SJCRH30 (cell line): ENCODE results near the gene PBX3. TPM values are rescaled to one million over a fixed set of nuclear protein-coding genes. Genes with fewer than 3 reads are reported as not detected.

Source experiments
- DNase-seq, 2 experiments: peaks; one replicate each; pipeline ENCODE4 v3.0.0-alpha.2; 2015 to 2020
- H3K27ac ChIP-seq: fragments of 250-450 bp; sonication (Bioruptor Pico); 2 replicates; pipeline ENCODE4 v1.5.1; 2020; ENCODE audit warnings: mild to moderate bottlenecking, moderate library complexity
- H3K27me3 ChIP-seq: fragments of 250-450 bp; sonication (Bioruptor Pico); 2 replicates; pipeline ENCODE4 v1.5.1; 2020; ENCODE audit warnings: mild to moderate bottlenecking, moderate library complexity
- H3K36me3 ChIP-seq: fragments of 250-450 bp; sonication (Bioruptor Pico); 2 replicates; pipeline ENCODE4 v1.5.1; 2020; ENCODE audit warnings: mild to moderate bottlenecking, moderate library complexity
- H3K4me1 ChIP-seq: fragments of 250-450 bp; sonication (Bioruptor Pico); 2 replicates; pipeline ENCODE4 v1.5.1; 2020; ENCODE audit warnings: mild to moderate bottlenecking, moderate library complexity
- H3K4me3 ChIP-seq: fragments of 250-450 bp; sonication (Bioruptor Pico); 2 replicates; pipeline ENCODE4 v1.5.1; 2020; ENCODE audit warnings: mild to moderate bottlenecking, moderate library complexity
- H3K9me3 ChIP-seq: fragments of 250-450 bp; sonication (Bioruptor Pico); replicated peaks from 2 replicates; pipeline ENCODE4 v1.5.1; 2020; ENCODE audit warnings: mild to moderate bottlenecking, moderate library complexity
- total RNA-seq: library from RNA; depleted of rRNA; stranded (reverse); fragments of >200 nt; shearing (Covaris generic); gene quantifications from 2 replicates; pipeline ENCODE4 v1.2.3, GENCODE V29; 2014

The PBX3 gene
- total RNA-seq, 1 experiment from 2014 or later, result 75.9 TPM

GRCh38 chr9:125995006-125995405 is 247.8 kb downstream of the PBX3 start:
- Histone ChIP-seq H3K27me3 (no peaks in the 10 kb centered on the region), H3K27ac (no peak overlapping the region), H3K4me3 (no peak overlapping the region), H3K9me3 (no peaks in the 10 kb centered on the region), H3K4me1 (no peaks in the 10 kb centered on the region), H3K36me3 (no peaks in the 10 kb centered on the region)
- DNase-seq, result no peak

GRCh38 chr9:125995706-125996105 is 248.5 kb downstream of the PBX3 start:
- Histone ChIP-seq H3K27ac (no peak overlapping the region), H3K4me3 (no peak overlapping the region), H3K4me1 (no peaks in the 10 kb centered on the region), H3K27me3 (no peaks in the 10 kb centered on the region), H3K36me3 (no peaks in the 10 kb centered on the region), H3K9me3 (no peaks in the 10 kb centered on the region)
- no peak for DNase-seq

GRCh38 chr9:125996791-125997190 is 249.6 kb downstream of the PBX3 start:
- no peak for DNase-seq
- Histone ChIP-seq H3K36me3 (no peaks in the 10 kb centered on the region), H3K4me1 (no peaks in the 10 kb centered on the region), H3K4me3 (no peak overlapping the region), H3K27ac (no peak overlapping the region), H3K9me3 (no peaks in the 10 kb centered on the region), H3K27me3 (no peaks in the 10 kb centered on the region)

GRCh38 chr9:125997196-125997823 is 250.1 kb downstream of the PBX3 start:
- no peak overlapping the region for H3K4me3 ChIP-seq
- no peaks in the 10 kb centered on the region for H3K36me3 ChIP-seq
- H3K27ac ChIP-seq, result no peak overlapping the region
- no peaks in the 10 kb centered on the region for H3K27me3 ChIP-seq
- H3K9me3 ChIP-seq, result no peaks in the 10 kb centered on the region
- DNase-seq, result no peak
- no peaks in the 10 kb centered on the region for H3K4me1 ChIP-seq

- DNase-seq, result peak in 1 of 2 experiments; percentile 26
Observed at GRCh38 chr9:125998837-125999503, 251.8 kb downstream of the PBX3 start.

GRCh38 chr9:125999504-125999881 is 252.3 kb downstream of the PBX3 start:
- Histone ChIP-seq H3K9me3 (no peaks in the 10 kb centered on the region), H3K36me3 (no peaks in the 10 kb centered on the region), H3K27ac (no peak overlapping the region), H3K4me1 (no peaks in the 10 kb centered on the region), H3K27me3 (no peaks in the 10 kb centered on the region), H3K4me3 (no peak overlapping the region)
- no peak for DNase-seq

More at GRCh38 chr9:125998837-125999503, 251.8 kb downstream of the PBX3 start:
- H3K27me3 ChIP-seq, result no peaks in the 10 kb centered on the region
- H3K4me3 ChIP-seq, result no peak overlapping the region
- no peaks in the 10 kb centered on the region for H3K36me3 ChIP-seq
- no peaks in the 10 kb centered on the region for H3K9me3 ChIP-seq
- H3K27ac ChIP-seq, result no peak overlapping the region
- no peaks in the 10 kb centered on the region for H3K4me1 ChIP-seq

GRCh38 chr9:126000256-126000655 is 253.1 kb downstream of the PBX3 start:
- Histone ChIP-seq H3K27me3 (no peaks in the 10 kb centered on the region), H3K4me3 (no peak overlapping the region), H3K4me1 (no peaks in the 10 kb centered on the region), H3K36me3 (no peaks in the 10 kb centered on the region), H3K9me3 (no peaks in the 10 kb centered on the region), H3K27ac (no peak overlapping the region)
- no peak for DNase-seq

GRCh38 chr9:126000731-126001580 is 253.8 kb downstream of the PBX3 start:
- H3K4me1 ChIP-seq, result no peaks in the 10 kb centered on the region
- no peaks in the 10 kb centered on the region for H3K9me3 ChIP-seq
- no peak overlapping the region for H3K4me3 ChIP-seq
- no peaks in the 10 kb centered on the region for H3K36me3 ChIP-seq
- DNase-seq, result no peak
- no peak overlapping the region for H3K27ac ChIP-seq
- H3K27me3 ChIP-seq, result no peaks in the 10 kb centered on the region

- DNase-seq, result no peak
- no peaks in the 10 kb centered on the region for H3K27me3 ChIP-seq
- no peaks in the 10 kb centered on the region for H3K4me1 ChIP-seq
Observed at GRCh38 chr9:126001581-126002225, 254.5 kb downstream of the PBX3 start.

GRCh38 chr9:126002476-126003350 is 255.5 kb downstream of the PBX3 start:
- no peaks in the 10 kb centered on the region for H3K27me3 ChIP-seq
- H3K4me1 ChIP-seq, result no peaks in the 10 kb centered on the region
- no peak for DNase-seq
- H3K4me3 ChIP-seq, result no peak overlapping the region
- no peak overlapping the region for H3K27ac ChIP-seq
- H3K36me3 ChIP-seq, result no peaks in the 10 kb centered on the region
- no peaks in the 10 kb centered on the region for H3K9me3 ChIP-seq

More at GRCh38 chr9:126001581-126002225, 254.5 kb downstream of the PBX3 start:
- H3K36me3 ChIP-seq, result no peaks in the 10 kb centered on the region
- H3K27ac ChIP-seq, result no peak overlapping the region
- no peak overlapping the region for H3K4me3 ChIP-seq
- H3K9me3 ChIP-seq, result no peaks in the 10 kb centered on the region

- peak in 1 of 2 experiments; percentile 37 for DNase-seq
- Histone ChIP-seq H3K9me3 (peaks cover 15% of the 10 kb centered on the region), H3K36me3 (no peaks in the 10 kb centered on the region), H3K4me3 (no peak overlapping the region), H3K27me3 (no peaks in the 10 kb centered on the region), H3K27ac (no peak overlapping the region), H3K4me1 (no peaks in the 10 kb centered on the region)
Observed at GRCh38 chr9:126009047-126009446, 261.9 kb downstream of the PBX3 start.

GRCh38 chr9:126014726-126015125 is 267.6 kb downstream of the PBX3 start:
- no peak for DNase-seq
- Histone ChIP-seq H3K9me3 (peaks cover 4% of the 10 kb centered on the region), H3K4me1 (no peaks in the 10 kb centered on the region), H3K4me3 (no peak overlapping the region), H3K27me3 (0 out of 2 replicates have a peak, but pooled peaks cover 3% of the 10 kb centered on the region), H3K27ac (no peak overlapping the region), H3K36me3 (no peaks in the 10 kb centered on the region)

GRCh38 chr9:126015424-126015823 is 268.3 kb downstream of the PBX3 start:
- Histone ChIP-seq H3K4me3 (no peak overlapping the region), H3K4me1 (no peaks in the 10 kb centered on the region), H3K36me3 (no peaks in the 10 kb centered on the region), H3K9me3 (no peaks in the 10 kb centered on the region), H3K27me3 (0 out of 2 replicates have a peak, but pooled peaks cover 3% of the 10 kb centered on the region), H3K27ac (no peak overlapping the region)
- no peak for DNase-seq
